Breast epithelium (tissue), 3 donors: ENCODE results near the gene DHRS4.

Source experiments
- POLR2A ChIP-seq: fragments of 450-650 bp; IDR thresholded peaks from one replicate; pipeline ENCODE4 v1.6.1; 2016; ENCODE audit warnings: antibody characterized with exemption, mild to moderate bottlenecking, moderate library complexity
- POLR2AphosphoS5 ChIP-seq, 3 donors: sonication (generic); formaldehyde crosslinking; IDR thresholded peaks; one replicate each; pipeline ENCODE4 v1.6.1; 2017; ENCODE audit warnings: antibody characterized with exemption in 3 of 3
- TF ChIP-seq, protein P1 (sequence below), 3 donors: fragments of 450-650 bp; IDR thresholded peaks; one replicate each; pipeline ENCODE4 v1.5.1; 2016 to 2017; ENCODE audit warnings: antibody characterized with exemption in 3 of 3, mild to moderate bottlenecking in 3 of 3, moderate library complexity in 3 of 3

GRCh38 chr14:23941230-23941629 lies 12.3 kb upstream of the DHRS4 start:
- no peak for TF ChIP-seq POLR2AphosphoS5 (IDR thresholded peaks at IDR 0.05)
- TF ChIP-seq, protein P1, sequence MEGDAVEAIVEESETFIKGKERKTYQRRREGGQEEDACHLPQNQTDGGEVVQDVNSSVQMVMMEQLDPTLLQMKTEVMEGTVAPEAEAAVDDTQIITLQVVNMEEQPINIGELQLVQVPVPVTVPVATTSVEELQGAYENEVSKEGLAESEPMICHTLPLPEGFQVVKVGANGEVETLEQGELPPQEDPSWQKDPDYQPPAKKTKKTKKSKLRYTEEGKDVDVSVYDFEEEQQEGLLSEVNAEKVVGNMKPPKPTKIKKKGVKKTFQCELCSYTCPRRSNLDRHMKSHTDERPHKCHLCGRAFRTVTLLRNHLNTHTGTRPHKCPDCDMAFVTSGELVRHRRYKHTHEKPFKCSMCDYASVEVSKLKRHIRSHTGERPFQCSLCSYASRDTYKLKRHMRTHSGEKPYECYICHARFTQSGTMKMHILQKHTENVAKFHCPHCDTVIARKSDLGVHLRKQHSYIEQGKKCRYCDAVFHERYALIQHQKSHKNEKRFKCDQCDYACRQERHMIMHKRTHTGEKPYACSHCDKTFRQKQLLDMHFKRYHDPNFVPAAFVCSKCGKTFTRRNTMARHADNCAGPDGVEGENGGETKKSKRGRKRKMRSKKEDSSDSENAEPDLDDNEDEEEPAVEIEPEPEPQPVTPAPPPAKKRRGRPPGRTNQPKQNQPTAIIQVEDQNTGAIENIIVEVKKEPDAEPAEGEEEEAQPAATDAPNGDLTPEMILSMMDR (IDR thresholded peaks at IDR 0.05): no peak
- TF ChIP-seq POLR2A: no peak
